Parathyroid adenoma (tissue), 2 donors: Measurements from ENCODE around the gene ABHD17A.

Experiments
- H2AFZ ChIP-seq: fragments of 300-600 bp; sonication (generic); one replicate; pipeline ENCODE4 v1.7.0; 2017; ENCODE audit warnings: antibody characterized with exemption, mild to moderate bottlenecking
- H3K27ac ChIP-seq: fragments of 300-600 bp; sonication (generic); one replicate; pipeline ENCODE4 v1.7.0; 2017
- H3K27me3 ChIP-seq: fragments of 300-600 bp; sonication (generic); one replicate; pipeline ENCODE4 v1.7.0; 2017; ENCODE audit warnings: low read length; ENCODE audit not compliant: control insufficient read depth, insufficient read depth
- H3K36me3 ChIP-seq: fragments of 300-600 bp; sonication (generic); one replicate; pipeline ENCODE4 v1.7.0; 2017; ENCODE audit warnings: low read length; ENCODE audit not compliant: control insufficient read depth, insufficient read depth
- H3K4me1 ChIP-seq: fragments of 300-600 bp; sonication (generic); one replicate; pipeline ENCODE4 v1.7.0; 2017; ENCODE audit warnings: control low read depth
- H3K4me2 ChIP-seq: fragments of 300-600 bp; sonication (generic); one replicate; pipeline ENCODE4 v1.7.0; 2017; ENCODE audit warnings: low read length
- H3K4me3 ChIP-seq: fragments of 300-600 bp; sonication (generic); one replicate; pipeline ENCODE4 v1.7.0; 2017; ENCODE audit warnings: low read depth, low read length
- H3K79me2 ChIP-seq: fragments of 300-600 bp; sonication (generic); one replicate; pipeline ENCODE4 v1.7.0; 2017; ENCODE audit warnings: control low read depth
- H3K9ac ChIP-seq: fragments of 300-600 bp; sonication (generic); one replicate; pipeline ENCODE4 v1.7.0; 2017; ENCODE audit warnings: mild to moderate bottlenecking
- H3K9me3 ChIP-seq: fragments of 300-600 bp; sonication (generic); one replicate; pipeline ENCODE4 v1.7.0; 2017; ENCODE audit warnings: low read length; ENCODE audit not compliant: control insufficient read depth
- CTCF ChIP-seq: fragments of 300-600 bp; sonication (generic); IDR thresholded peaks from one replicate; pipeline ENCODE4 v1.7.0; 2017; ENCODE audit warnings: antibody characterized with exemption, mild to moderate bottlenecking
- donor health status: primary hyperparathyroidism.

Gene ABHD17A

GRCh38 chr19:1908364-1908678 is 23.0 kb upstream of the ABHD17A start:
- TF ChIP-seq CTCF, result no peak
- H3K36me3 ChIP-seq, result no peaks in the 10 kb centered on the region
- H3K4me3 ChIP-seq, result no peak overlapping the region
- H3K9ac ChIP-seq, result no peak overlapping the region
- H3K4me1 ChIP-seq, result peaks cover 4% of the 10 kb centered on the region
- no peak overlapping the region for H3K4me2 ChIP-seq
- H3K79me2 ChIP-seq, result peaks cover 8% of the 10 kb centered on the region
- no peak overlapping the region for H2AFZ ChIP-seq
- no peaks in the 10 kb centered on the region for H3K27me3 ChIP-seq
- H3K27ac ChIP-seq, result no peak overlapping the region
- no peaks in the 10 kb centered on the region for H3K9me3 ChIP-seq

GRCh38 chr19:1907563-1908363 is 22.5 kb upstream of the ABHD17A start:
- no peak overlapping the region for H3K27ac ChIP-seq
- no peak overlapping the region for H3K4me2 ChIP-seq
- peaks cover 4% of the 10 kb centered on the region for H3K4me1 ChIP-seq
- no peak for TF ChIP-seq CTCF
- peaks cover 8% of the 10 kb centered on the region for H3K79me2 ChIP-seq
- no peaks in the 10 kb centered on the region for H3K9me3 ChIP-seq
- H3K9ac ChIP-seq, result no peak overlapping the region
- H3K27me3 ChIP-seq, result no peaks in the 10 kb centered on the region
- no peak overlapping the region for H2AFZ ChIP-seq
- H3K4me3 ChIP-seq, result no peak overlapping the region
- no peaks in the 10 kb centered on the region for H3K36me3 ChIP-seq

- Histone ChIP-seq H3K4me2 (no peak overlapping the region), H2AFZ (no peak overlapping the region), H3K9me3 (no peaks in the 10 kb centered on the region), H3K27ac (no peak overlapping the region), H3K4me3 (no peak overlapping the region), H3K4me1 (peaks cover 4% of the 10 kb centered on the region), H3K36me3 (no peaks in the 10 kb centered on the region), H3K27me3 (no peaks in the 10 kb centered on the region), H3K79me2 (peaks cover 8% of the 10 kb centered on the region), H3K9ac (no peak overlapping the region)
- no peak for TF ChIP-seq CTCF
Measured at GRCh38 chr19:1906985-1907562, 21.8 kb upstream of the ABHD17A start.

GRCh38 chr19:1905863-1906375 is 20.6 kb upstream of the ABHD17A start:
- H3K27me3 ChIP-seq, result no peaks in the 10 kb centered on the region
- peaks cover 4% of the 10 kb centered on the region for H3K4me1 ChIP-seq
- H3K79me2 ChIP-seq, result peaks cover 8% of the 10 kb centered on the region
- H2AFZ ChIP-seq, result peak overlapping the region; percentile 61
- no peak overlapping the region for H3K9ac ChIP-seq
- H3K4me3 ChIP-seq, result peak overlapping the region; percentile 71
- peak overlapping the region; percentile 97 for H3K4me2 ChIP-seq
- peak overlapping the region; percentile 37 for H3K27ac ChIP-seq
- no peak for TF ChIP-seq CTCF
- H3K9me3 ChIP-seq, result no peaks in the 10 kb centered on the region
- H3K36me3 ChIP-seq, result no peaks in the 10 kb centered on the region
